ENCODE data around the gene YY1. TPM values are rescaled to one million over a fixed set of nuclear protein-coding genes. Genes with fewer than 3 reads are reported as not detected.
A peak's percentile ranks its signal among the peaks of the same experiment; 100 is the strongest.

The YY1 gene
- total and polyA plus RNA-seq, 2 experiments from 2014 or later: 32.6 to 58.5 TPM

GRCh38 chr14:100271247-100271939 is 32.4 kb downstream of the YY1 start:
- Histone ChIP-seq H2AFZ (no peak overlapping the region), H3K9me2 (replicated peaks; ENCODE audit: insufficient read depth) (no peaks in the 10 kb centered on the region), H4K20me1 (ENCODE audit: insufficient read depth, poor library complexity, severe bottlenecking) (peaks cover 92% of the 10 kb centered on the region), H3K27me3 (no peaks in the 10 kb centered on the region), H3K4me3 (no peak overlapping the region), H3K4me2 (no peak overlapping the region), H3K79me2 (peaks cover 92% of the 10 kb centered on the region), H3K27ac (no peak overlapping the region), H3K36me3 (replicated peaks; ENCODE audit: insufficient read depth, low read depth) (no peaks in the 10 kb centered on the region), H3K9me3 (ENCODE audit: low read depth) (no peaks in the 10 kb centered on the region), H3K4me1 (ENCODE audit: insufficient read depth) (peaks cover 5% of the 10 kb centered on the region)
- TF ChIP-seq CTCF (IDR thresholded peaks at IDR 0.05; ENCODE audit: poor library complexity) (peak; percentile 62), EZH2phosphoT487 (IDR thresholded peaks at IDR 0.05; ENCODE audit: low read depth, severe bottlenecking, unreplicated experiment) (no peak)
- DNase-seq (ENCODE audit: low spot score): peak; percentile 70
- 84% methylated on average over 10 of the region's 10 CpGs for WGBS (ENCODE audit: low lambda C conversion rate, missing lambda C conversion rate)

DNA sequence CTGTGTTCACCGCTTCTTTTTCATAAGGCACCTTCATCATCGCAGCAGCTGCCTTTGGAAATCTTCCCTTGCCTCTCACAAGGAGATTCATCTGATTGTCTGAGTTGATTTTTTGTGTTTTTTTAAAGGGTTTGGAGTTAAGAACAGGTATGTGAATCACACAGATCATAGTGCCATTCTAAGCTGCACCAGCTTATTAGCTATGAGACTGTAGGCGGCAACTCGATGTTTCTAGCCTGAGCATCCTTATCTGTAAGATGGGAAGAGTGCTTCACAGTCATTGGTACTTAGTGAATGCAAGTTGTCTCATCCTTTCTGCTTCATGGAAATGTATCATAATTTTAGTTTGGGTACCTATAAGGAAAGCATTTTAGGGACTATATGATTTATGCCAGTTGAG is 35.3 kb downstream of the YY1 start:
- Histone ChIP-seq H3K4me1 (ENCODE audit: insufficient read depth) (peaks cover 5% of the 10 kb centered on the region), H3K4me3 (no peak overlapping the region), H3K36me3 (replicated peaks; ENCODE audit: insufficient read depth, low read depth) (no peaks in the 10 kb centered on the region), H4K20me1 (ENCODE audit: insufficient read depth, poor library complexity, severe bottlenecking) (peaks cover 92% of the 10 kb centered on the region), H3K9me2 (replicated peaks; ENCODE audit: insufficient read depth) (no peaks in the 10 kb centered on the region), H3K9me3 (ENCODE audit: low read depth) (no peaks in the 10 kb centered on the region), H2AFZ (no peak overlapping the region), H3K79me2 (peaks cover 92% of the 10 kb centered on the region), H3K4me2 (no peak overlapping the region), H3K27ac (no peak overlapping the region), H3K27me3 (no peaks in the 10 kb centered on the region)
- 99% methylated on average over 4 of the region's 4 CpGs for WGBS (ENCODE audit: low lambda C conversion rate, missing lambda C conversion rate)
- TF ChIP-seq EZH2 (IDR thresholded peaks at IDR 0.05; ENCODE audit: borderline replicate concordance) (no peak), CTCF (IDR thresholded peaks at IDR 0.05; ENCODE audit: poor library complexity) (no peak), EZH2phosphoT487 (IDR thresholded peaks at IDR 0.05; ENCODE audit: low read depth, severe bottlenecking, unreplicated experiment) (no peak)
- DNase-seq (ENCODE audit: low spot score): no peak

- H3K4me1 ChIP-seq (ENCODE audit: insufficient read depth): peaks cover 5% of the 10 kb centered on the region
- H3K27ac ChIP-seq: no peak overlapping the region
- 58% methylated on average over 7 of the region's 7 CpGs for WGBS (ENCODE audit: low lambda C conversion rate, missing lambda C conversion rate)
- H3K79me2 ChIP-seq: peaks cover 94% of the 10 kb centered on the region
- H3K36me3 ChIP-seq (replicated peaks; ENCODE audit: insufficient read depth, low read depth): no peaks in the 10 kb centered on the region
- TF ChIP-seq EZH2 (IDR thresholded peaks at IDR 0.05; ENCODE audit: borderline replicate concordance) (no peak), CTCF (IDR thresholded peaks at IDR 0.05; ENCODE audit: poor library complexity) (no peak), EZH2phosphoT487 (IDR thresholded peaks at IDR 0.05; ENCODE audit: low read depth, severe bottlenecking, unreplicated experiment) (no peak)
- no peak overlapping the region for H3K4me2 ChIP-seq
- H3K9me2 ChIP-seq (replicated peaks; ENCODE audit: insufficient read depth): no peaks in the 10 kb centered on the region
- no peak overlapping the region for H3K4me3 ChIP-seq
- H3K27me3 ChIP-seq: no peaks in the 10 kb centered on the region
- DNase-seq (ENCODE audit: low spot score): no peak
- H4K20me1 ChIP-seq (ENCODE audit: insufficient read depth, poor library complexity, severe bottlenecking): peaks cover 94% of the 10 kb centered on the region
- H3K9me3 ChIP-seq (ENCODE audit: low read depth): no peaks in the 10 kb centered on the region
- no peak overlapping the region for H2AFZ ChIP-seq
Measured at GRCh38 chr14:100275214-100275613, 36.3 kb downstream of the YY1 start.
